NT2/D1 (cell line): ENCODE data around the gene NDUFAF3.

Experiments
- SUZ12 ChIP-seq: IDR thresholded peaks from 2 replicates; pipeline ENCODE4 v1.6.1; 2011; ENCODE audit not compliant: insufficient read length, insufficient read depth; ENCODE audit errors: extremely low read depth
- YY1 ChIP-seq: IDR thresholded peaks from 2 replicates; pipeline ENCODE4 v1.6.1; 2011; ENCODE audit not compliant: insufficient read length, insufficient read depth
- ZNF274 ChIP-seq: IDR thresholded peaks from 2 replicates; pipeline ENCODE4 v1.6.1; 2011; ENCODE audit warnings: mild to moderate bottlenecking, low read depth, low read length

- no peak for TF ChIP-seq YY1
- no peak for TF ChIP-seq ZNF274
- TF ChIP-seq SUZ12, result no peak
These were observed 36.0 kb upstream of the NDUFAF3 start for GRCh38 chr3:48985831-48986376.
